Cardiac fibroblast (primary cell): ENCODE measurements around the gene PPP1R9A.
"Not testable (repeated sequence)": the region's sequence is repeated elsewhere in the genome, so short reads cannot be mapped to it uniquely, and the experiment has no call there.

ENCODE experiments used
- DNase-seq, 2 donors: peaks; one replicate each; pipeline versions ENCODE4 v3.0.0 to v3.0.0-alpha.2; 2010; ENCODE audit warnings: low read depth in 2 of 2
- H3K4me3 ChIP-seq, 2 donors: replicated peaks in 1 of 2; 1 replicate in 1 of 2; 2 replicates in 1 of 2; pipeline ENCODE4 v1.5.1; 2011; ENCODE audit warnings: low read depth in 2 of 2, low read length in 2 of 2, mild to moderate bottlenecking in 2 of 2, moderate library complexity in 1 of 2
- CTCF ChIP-seq: IDR thresholded peaks from one replicate; pipeline ENCODE4 v1.5.1; 2011; ENCODE audit warnings: low read depth, mild to moderate bottlenecking, low read length, inconsistent platforms

Gene PPP1R9A

GRCh38 chr7:94995921-94996320 lies 88.5 kb downstream of the PPP1R9A start:
- no peak overlapping the region for H3K4me3 ChIP-seq
- TF ChIP-seq CTCF: no peak
- no peak for DNase-seq

- DNase-seq: no peak
- no peak for TF ChIP-seq CTCF
Measured at GRCh38 chr7:94996369-94996768, 89.0 kb downstream of the PPP1R9A start.

GRCh38 chr7:94997547-94997946 lies 90.2 kb downstream of the PPP1R9A start:
- no peak for DNase-seq
- no peak overlapping the region for H3K4me3 ChIP-seq
- TF ChIP-seq CTCF: no peak

More at GRCh38 chr7:94996369-94996768, 89.0 kb downstream of the PPP1R9A start:
- no peak overlapping the region for H3K4me3 ChIP-seq

- no peak for DNase-seq
- TF ChIP-seq CTCF: no peak
- no peak overlapping the region for H3K4me3 ChIP-seq
Measured at GRCh38 chr7:94998266-94999068, 91.1 kb downstream of the PPP1R9A start.

GRCh38 chr7:94999069-94999351 lies 91.6 kb downstream of the PPP1R9A start:
- no peak for DNase-seq

GRCh38 chr7:94999601-95000000 lies 92.2 kb downstream of the PPP1R9A start:
- not testable (repeated sequence) for H3K4me3 ChIP-seq, DNase-seq

More at GRCh38 chr7:94999069-94999351, 91.6 kb downstream of the PPP1R9A start:
- H3K4me3 ChIP-seq: no peak overlapping the region
- TF ChIP-seq CTCF: no peak

- TF ChIP-seq CTCF: no peak
- H3K4me3 ChIP-seq: no peak overlapping the region
- no peak for DNase-seq
Measured at GRCh38 chr7:95001258-95001657, 93.9 kb downstream of the PPP1R9A start.
